Ectodermal cell (in vitro differentiated cells): ENCODE measurements around the gene HDDC3.

ENCODE experiments used
- H3K27ac ChIP-seq: 2 replicates; pipeline ENCODE4 v1.7.0; 2013; ENCODE audit warnings: mild to moderate bottlenecking, low read depth, low read length; ENCODE audit not compliant: insufficient read depth, poor library complexity, severe bottlenecking
- H3K27me3 ChIP-seq: 2 replicates; pipeline ENCODE4 v1.7.0; 2013; ENCODE audit warnings: mild to moderate bottlenecking, low read length; ENCODE audit not compliant: insufficient read depth, control insufficient read depth, poor library complexity, severe bottlenecking
- H3K36me3 ChIP-seq: one replicate; pipeline ENCODE4 v1.7.0; 2013; ENCODE audit warnings: low read length; ENCODE audit not compliant: control insufficient read depth, insufficient read depth
- H3K4me1 ChIP-seq: one replicate; pipeline ENCODE4 v1.7.0; 2013; ENCODE audit warnings: low read length; ENCODE audit not compliant: control insufficient read depth, insufficient read depth
- H3K4me3 ChIP-seq: 2 replicates; pipeline ENCODE4 v1.7.0; 2013; ENCODE audit warnings: low read depth, low read length, control low read depth; ENCODE audit not compliant: insufficient read depth
- H3K9me3 ChIP-seq: 2 replicates; pipeline ENCODE4 v1.7.0; 2013; ENCODE audit warnings: mild to moderate bottlenecking, low read length, moderate library complexity; ENCODE audit not compliant: control insufficient read depth
- WGBS, 2 experiments: methylation state at CpG; one replicate each; pipeline ENCODE4 v1.1.7; 2013; ENCODE audit warnings: missing lambda C conversion rate in 2 of 2; 5-methylcytosine and 5-hydroxymethylcytosine counted together

Gene HDDC3

GRCh38 chr15:90953947-90954711 lies 21.8 kb upstream of the HDDC3 start:
- Histone ChIP-seq H3K4me1 (peaks cover 14% of the 10 kb centered on the region), H3K27ac (no peak overlapping the region), H3K36me3 (peaks cover 23% of the 10 kb centered on the region), H3K4me3 (no peak overlapping the region), H3K27me3 (peaks cover 12% of the 10 kb centered on the region), H3K9me3 (no peaks in the 10 kb centered on the region)
- 78 to 80% methylated on average over 16 of the region's 16 CpGs for WGBS, 2 experiments

- Histone ChIP-seq H3K9me3 (no peaks in the 10 kb centered on the region), H3K27me3 (peaks cover 12% of the 10 kb centered on the region), H3K36me3 (peaks cover 28% of the 10 kb centered on the region), H3K27ac (no peak overlapping the region), H3K4me1 (peaks cover 14% of the 10 kb centered on the region), H3K4me3 (no peak overlapping the region)
- WGBS, 2 experiments, result 94 to 95% methylated on average over 14 of the region's 14 CpGs
These were observed 20.7 kb upstream of the HDDC3 start for GRCh38 chr15:90952901-90953677.

- 96 to 97% methylated on average over 6 of the region's 6 CpGs for WGBS, 2 experiments
- Histone ChIP-seq H3K36me3 (peaks cover 39% of the 10 kb centered on the region), H3K4me3 (no peak overlapping the region), H3K9me3 (no peaks in the 10 kb centered on the region), H3K27ac (no peak overlapping the region), H3K4me1 (peaks cover under 1% of the 10 kb centered on the region), H3K27me3 (no peaks in the 10 kb centered on the region)
These were observed 18.3 kb upstream of the HDDC3 start for GRCh38 chr15:90950676-90951075.

DNA sequence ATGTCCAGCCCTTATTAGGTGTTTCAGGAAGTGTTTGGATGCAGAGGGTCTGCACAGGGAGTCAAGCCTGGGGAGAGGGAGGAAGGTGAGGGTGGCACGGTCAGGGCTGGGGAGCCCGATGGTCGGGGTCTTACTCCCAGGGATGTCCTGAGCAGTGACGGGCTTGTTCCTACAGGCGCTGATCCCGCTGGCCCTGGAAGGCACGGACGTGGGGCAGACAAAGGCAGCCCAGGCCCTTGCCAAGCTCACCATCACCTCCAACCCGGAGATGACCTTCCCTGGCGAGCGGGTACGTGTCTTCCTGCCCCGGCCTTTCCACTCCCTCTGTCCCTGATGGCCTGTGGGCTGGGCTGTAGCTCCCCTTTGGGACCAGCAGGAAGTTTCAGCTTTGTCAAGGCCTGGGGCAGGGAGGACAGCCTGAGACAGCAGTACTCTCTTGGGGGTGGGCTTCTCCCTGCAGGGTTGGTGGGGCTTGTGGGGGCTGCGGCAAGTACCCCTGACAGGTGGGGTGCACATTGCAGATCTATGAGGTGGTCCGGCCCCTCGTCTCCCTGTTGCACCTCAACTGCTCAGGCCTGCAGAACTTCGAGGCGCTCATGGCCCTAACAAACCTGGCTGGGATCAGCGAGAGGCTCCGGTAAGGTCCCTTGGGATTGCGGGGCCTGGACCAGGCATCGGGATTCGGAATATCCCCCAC lies 17.8 kb upstream of the HDDC3 start:
- Histone ChIP-seq H3K36me3 (peaks cover 40% of the 10 kb centered on the region), H3K4me3 (no peak overlapping the region), H3K9me3 (no peaks in the 10 kb centered on the region), H3K4me1 (no peaks in the 10 kb centered on the region), H3K27me3 (no peaks in the 10 kb centered on the region), H3K27ac (no peak overlapping the region)
- WGBS, 2 experiments, result 96 to 97% methylated on average over 23 of the region's 23 CpGs

- 94 to 95% methylated on average over 8 of the region's 8 CpGs for WGBS, 2 experiments
- Histone ChIP-seq H3K27me3 (no peaks in the 10 kb centered on the region), H3K9me3 (no peaks in the 10 kb centered on the region), H3K4me3 (no peak overlapping the region), H3K36me3 (peaks cover 55% of the 10 kb centered on the region), H3K27ac (no peak overlapping the region), H3K4me1 (no peaks in the 10 kb centered on the region)
These were observed 16.2 kb upstream of the HDDC3 start for GRCh38 chr15:90948506-90948905.

DNA sequence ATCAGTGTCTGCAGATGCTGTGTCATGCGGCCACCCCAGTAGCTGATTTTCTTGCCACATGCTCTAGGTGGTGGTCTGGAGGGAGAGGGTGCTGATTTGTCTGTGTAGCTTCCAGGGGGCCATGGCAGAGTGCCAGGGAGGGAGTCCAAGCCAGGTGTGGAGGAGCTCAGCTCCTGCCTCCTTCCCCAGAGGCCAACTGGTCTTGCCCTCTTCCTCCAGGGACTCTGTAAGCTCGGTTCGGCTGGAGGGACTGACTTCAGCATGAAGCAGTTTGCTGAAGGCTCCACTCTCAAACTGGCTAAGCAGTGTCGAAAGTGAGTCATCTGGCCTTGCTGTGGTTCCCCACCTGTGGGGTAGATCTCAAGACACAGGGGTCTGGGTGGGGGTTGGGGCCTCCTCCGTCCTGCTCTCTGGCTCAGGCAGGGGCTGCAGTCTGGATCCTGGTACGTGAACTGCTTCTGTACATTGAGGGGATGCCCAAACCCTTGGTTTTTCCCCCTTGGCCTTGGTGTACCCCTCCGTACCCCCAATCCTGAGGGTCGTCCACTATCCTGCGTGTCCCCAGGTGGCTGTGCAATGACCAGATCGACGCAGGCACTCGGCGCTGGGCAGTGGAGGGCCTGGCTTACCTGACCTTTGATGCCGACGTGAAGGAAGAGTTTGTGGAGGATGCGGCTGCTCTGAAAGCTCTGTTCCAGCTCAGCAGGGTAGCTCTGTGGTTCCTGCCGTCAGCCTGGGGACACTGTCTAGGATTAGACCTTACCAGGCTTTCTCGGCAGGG lies 15.4 kb upstream of the HDDC3 start:
- Histone ChIP-seq H3K36me3 (peaks cover 58% of the 10 kb centered on the region), H3K4me1 (no peaks in the 10 kb centered on the region), H3K4me3 (no peak overlapping the region), H3K27me3 (no peaks in the 10 kb centered on the region), H3K9me3 (no peaks in the 10 kb centered on the region), H3K27ac (no peak overlapping the region)
- 94 to 95% methylated on average over 18 of the region's 18 CpGs for WGBS, 2 experiments

- Histone ChIP-seq H3K4me3 (no peak overlapping the region), H3K27me3 (no peaks in the 10 kb centered on the region), H3K4me1 (no peaks in the 10 kb centered on the region), H3K27ac (no peak overlapping the region), H3K9me3 (no peaks in the 10 kb centered on the region), H3K36me3 (peaks cover 64% of the 10 kb centered on the region)
- WGBS, 2 experiments, result 95 to 96% methylated on average over 8 of the region's 8 CpGs
These were observed 14.7 kb upstream of the HDDC3 start for GRCh38 chr15:90946941-90947576.

DNA sequence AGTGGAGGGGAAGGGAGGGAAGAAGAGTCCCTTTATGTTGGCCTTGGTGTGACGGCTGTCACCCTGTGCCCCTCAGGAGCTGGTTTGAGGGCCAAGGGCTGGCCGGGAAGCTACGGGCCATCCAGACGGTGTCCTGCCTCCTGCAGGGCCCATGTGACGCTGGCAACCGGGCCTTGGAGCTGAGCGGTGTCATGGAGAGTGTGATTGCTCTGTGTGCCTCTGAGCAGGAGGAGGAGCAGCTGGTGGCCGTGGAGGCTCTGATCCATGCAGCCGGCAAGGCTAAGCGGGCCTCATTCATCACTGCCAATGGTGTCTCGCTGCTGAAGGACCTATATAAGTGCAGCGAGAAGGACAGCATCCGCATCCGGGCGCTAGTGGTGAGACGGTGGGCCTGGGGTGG lies 14.2 kb upstream of the HDDC3 start:
- H3K27me3 ChIP-seq, result no peaks in the 10 kb centered on the region
- no peaks in the 10 kb centered on the region for H3K4me1 ChIP-seq
- peaks cover 65% of the 10 kb centered on the region for H3K36me3 ChIP-seq
- no peak overlapping the region for H3K27ac ChIP-seq
- no peak overlapping the region for H3K4me3 ChIP-seq
- no peaks in the 10 kb centered on the region for H3K9me3 ChIP-seq
- 93 to 97% methylated on average over 16 of the region's 16 CpGs for WGBS, 2 experiments

DNA sequence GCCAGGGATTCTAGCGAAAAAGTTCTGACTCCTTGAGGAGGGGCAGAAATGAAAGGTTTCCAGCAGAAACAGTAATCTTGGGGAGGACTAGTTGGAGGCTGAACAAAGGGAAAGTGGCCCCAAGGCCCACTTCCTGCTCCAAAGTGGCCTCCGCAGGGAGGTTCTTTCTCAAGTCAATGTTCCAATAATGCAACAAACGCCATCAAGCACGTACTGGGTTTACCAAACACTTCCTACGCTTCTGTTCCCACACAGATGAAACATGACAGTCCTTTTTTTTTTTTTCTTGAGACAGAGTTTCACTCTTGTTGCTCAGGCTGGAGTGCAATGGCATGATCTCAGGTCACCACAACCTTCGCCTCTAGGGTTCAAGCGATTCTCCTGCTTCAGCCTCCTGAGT lies 12.7 kb upstream of the HDDC3 start:
- WGBS, 2 experiments, result 93% methylated on average over 7 of the region's 7 CpGs
- Histone ChIP-seq H3K27ac (no peak overlapping the region), H3K4me3 (no peak overlapping the region), H3K36me3 (peaks cover 55% of the 10 kb centered on the region), H3K27me3 (no peaks in the 10 kb centered on the region), H3K4me1 (no peaks in the 10 kb centered on the region), H3K9me3 (no peaks in the 10 kb centered on the region)
